ENCODE results near the gene GALNTL6. TPM values are rescaled to one million over a fixed set of nuclear protein-coding genes. Genes with fewer than 3 reads are reported as not detected.

The GALNTL6 gene
- total and polyA plus RNA-seq, 2 of the 4 experiments (the other 2 are of a cell fraction), result under 0.01 TPM; not detected in 1

GRCh38 chr4:172573899-172574298 is 760.7 kb downstream of the GALNTL6 start:
- POLR2A ChIA-PET (ENCODE audit: unreplicated experiment), result no interaction called here
- CTCF ChIA-PET, result no interaction called here
- no peaks in the 10 kb centered on the region for H3K79me1 ChIP-seq (ENCODE audit: low read depth in 1 of 2, low read length in 2 of 2)
- H3K18ac ChIP-seq (ENCODE audit: low read depth, low read length), result no peak overlapping the region
- H4K5ac ChIP-seq (ENCODE audit: low read depth, low read length), result no peak overlapping the region
- no peaks in the 10 kb centered on the region for H3K27me3 ChIP-seq (ENCODE audit: control insufficient read depth, insufficient read depth, low read length)
- in situ Hi-C loops (cut with MboI; ENCODE audit: low sequenced_read_pairs), result no loop called here
- intact Hi-C loops (cut with micrococcal nuclease), result no loop called here
- BruUV-seq (replicated peaks), result no TSS peak
- no peak overlapping the region for H2BK5ac ChIP-seq (ENCODE audit: low read depth, low read length, poor library complexity, severe bottlenecking)
- DNase-seq, result no peak
- H3K36me3 ChIP-seq (ENCODE audit: control insufficient read depth, insufficient read depth, low read length), result no peaks in the 10 kb centered on the region
- no peaks in the 10 kb centered on the region for H3K9me1 ChIP-seq (ENCODE audit: insufficient read depth, low read length)
- H2AK9ac ChIP-seq (replicated peaks; ENCODE audit: low read depth, low read length, poor library complexity), result no peak overlapping the region
- H3K27ac ChIP-seq (ENCODE audit: insufficient read depth, low read length), result no peak overlapping the region
- dilution Hi-C loops (cut with HindIII; ENCODE audit: low sequenced_read_pairs, unreplicated experiment), result no loop called here
- no peak overlapping the region for H2AFZ ChIP-seq (replicated peaks; ENCODE audit: low read length, poor library complexity)
- no peak overlapping the region for H4K91ac ChIP-seq (ENCODE audit: insufficient read depth, low read depth, low read length)
- no CpG with 5 or more reads among the region's 2 CpGs for WGBS, 2 experiments (ENCODE audit: extremely low coverage in 2 of 2, insufficient read length in 1 of 2)
- H3K4me3 ChIP-seq (ENCODE audit: insufficient read depth, low read depth, low read length), result no peak overlapping the region
- no peak overlapping the region for H4K8ac ChIP-seq (ENCODE audit: low read depth in 2 of 2, low read length in 2 of 2)
- 0 out of 2 replicates have a peak, but pooled peaks cover 2% of the 10 kb centered on the region for H3K9me3 ChIP-seq (ENCODE audit: control insufficient read depth, insufficient read depth, low read length)
- no peak for ATAC-seq (ENCODE audit: low read depth)
- no peak for TF ChIP-seq RCOR1 (IDR thresholded peaks at IDR 0.05; ENCODE audit: insufficient replicate concordance, low read length)
- TF ChIP-seq FOS (IDR thresholded peaks at IDR 0.05; ENCODE audit: low read depth, low read length), result no peak
- no peak for TF ChIP-seq SMC3 (IDR thresholded peaks at IDR 0.05; ENCODE audit: low read depth, low read length)
- TF ChIP-seq NFE2L2 (IDR thresholded peaks at IDR 0.05; ENCODE audit: low read depth, low read length), result no peak
- no peak for TF ChIP-seq CTCF (conservative IDR thresholded peaks at IDR 0.05; ENCODE audit: low read depth, low read length)
- no peak for TF ChIP-seq RAD21 (IDR thresholded peaks at IDR 0.05; ENCODE audit: low read length)
- no peak for TF ChIP-seq CHD1 (IDR thresholded peaks at IDR 0.05; ENCODE audit: low read depth, low read length)
- TF ChIP-seq MAFK (IDR thresholded peaks at IDR 0.05; ENCODE audit: low read depth, low read length), result no peak
- no peak for TF ChIP-seq USF2 (IDR thresholded peaks at IDR 0.05; ENCODE audit: low read depth, low read length)
- no peak for TF ChIP-seq CEBPB (IDR thresholded peaks at IDR 0.05; ENCODE audit: low read depth, low read length)
- TF ChIP-seq ELK1 (IDR thresholded peaks at IDR 0.05; ENCODE audit: borderline replicate concordance, low read depth, low read length), result no peak
- TF ChIP-seq RFX5 (IDR thresholded peaks at IDR 0.05; ENCODE audit: low read depth, low read length), result no peak
- TF ChIP-seq MAZ (IDR thresholded peaks at IDR 0.05; ENCODE audit: borderline replicate concordance, low read depth, low read length), result no peak
- TF ChIP-seq MXI1 (IDR thresholded peaks at IDR 0.05; ENCODE audit: borderline replicate concordance, low read depth, low read length), result no peak
- TF ChIP-seq BHLHE40 (IDR thresholded peaks at IDR 0.05; ENCODE audit: low read depth, low read length), result no peak
- no peak for TF ChIP-seq POLR2A (IDR thresholded peaks at IDR 0.05; ENCODE audit: low read depth, low read length)
- H2AK5ac ChIP-seq (ENCODE audit: low read depth, low read length), result no peak overlapping the region
- H2BK20ac ChIP-seq (ENCODE audit: low read depth, low read length), result no peak overlapping the region
- H3K4ac ChIP-seq (ENCODE audit: low read depth, low read length), result no peak overlapping the region
- H3K4me2 ChIP-seq (ENCODE audit: low read depth, low read length), result no peak overlapping the region
- H2BK120ac ChIP-seq (ENCODE audit: low read depth, low read length), result no peak overlapping the region
- no peaks in the 10 kb centered on the region for H3K4me1 ChIP-seq (ENCODE audit: control insufficient read depth, insufficient read depth, low read length)
- no peaks in the 10 kb centered on the region for H4K20me1 ChIP-seq (ENCODE audit: insufficient read depth, low read length)
- H3K56ac ChIP-seq (ENCODE audit: extremely low read depth, insufficient read depth, low read length), result no peak overlapping the region
- H3K23ac ChIP-seq (ENCODE audit: low read depth, low read length), result no peak overlapping the region
- H2BK15ac ChIP-seq (ENCODE audit: low read depth, low read length), result no peak overlapping the region
- H3K14ac ChIP-seq (replicated peaks; ENCODE audit: low read depth, low read length), result no peak overlapping the region
- no peak overlapping the region for H3K9ac ChIP-seq (ENCODE audit: low read depth, low read length)
